HPDE6-E6E7 (cell line): ENCODE results near the gene CASK.
"Not testable (repeated sequence)": the region's sequence is repeated elsewhere in the genome, so short reads cannot be mapped to it uniquely, and the experiment has no call there.

Source experiments
- DNase-seq: peaks from one replicate; pipeline ENCODE4 v3.0.0; 2011; ENCODE audit warnings: missing footprints; ENCODE audit errors: extremely low spot score

CASK gene

GRCh38 chrX:41734530-41734929 lies 188.8 kb downstream of the CASK start:
- no peak for DNase-seq

- no peak for DNase-seq
Observed at GRCh38 chrX:41733939-41734338, 189.4 kb downstream of the CASK start.

- DNase-seq = no peak
Observed at GRCh38 chrX:41732260-41732659, 191.1 kb downstream of the CASK start.

GRCh38 chrX:41730081-41730480 lies 193.3 kb downstream of the CASK start:
- no peak for DNase-seq

GRCh38 chrX:41728125-41728524 lies 195.2 kb downstream of the CASK start:
- no peak for DNase-seq

- DNase-seq = no peak
Observed at GRCh38 chrX:41723826-41724225, 199.5 kb downstream of the CASK start, which contains the start of gene GPR82. Gene GPR82 (plus strand): TSS chrX:41724181. CDS start chrX:41727027, 2,846 bp downstream.

GRCh38 chrX:41722816-41723618 lies 200.3 kb downstream of the CASK start:
- no peak for DNase-seq

- DNase-seq = no peak
Observed at GRCh38 chrX:41722214-41722613, 201.1 kb downstream of the CASK start.

- DNase-seq = no peak
Observed at GRCh38 chrX:41721590-41721989, 201.8 kb downstream of the CASK start.

GRCh38 chrX:41720125-41720779 lies 203.1 kb downstream of the CASK start:
- DNase-seq = no peak

GRCh38 chrX:41719610-41720009 lies 203.7 kb downstream of the CASK start:
- not testable (repeated sequence) for DNase-seq

- DNase-seq = no peak
Observed at GRCh38 chrX:41718481-41719235, 204.7 kb downstream of the CASK start.

- DNase-seq = no peak
Observed at GRCh38 chrX:41716767-41717473, 206.4 kb downstream of the CASK start.

GRCh38 chrX:41716222-41716621 lies 207.1 kb downstream of the CASK start:
- no peak for DNase-seq

- no peak for DNase-seq
Observed at GRCh38 chrX:41711021-41711667, 212.2 kb downstream of the CASK start.

- no peak for DNase-seq
Observed at GRCh38 chrX:41708486-41708885, 214.9 kb downstream of the CASK start.

GRCh38 chrX:41707218-41707617 lies 216.1 kb downstream of the CASK start:
- DNase-seq = no peak

GRCh38 chrX:41705680-41706374 lies 217.5 kb downstream of the CASK start:
- DNase-seq = no peak

- no peak for DNase-seq
Observed at GRCh38 chrX:41705042-41705441, 218.3 kb downstream of the CASK start.

- no peak for DNase-seq
Observed at GRCh38 chrX:41703574-41704029, 219.8 kb downstream of the CASK start.

- no peak for DNase-seq
Observed at GRCh38 chrX:41695426-41695825, 227.9 kb downstream of the CASK start.
